GM19023 (cell line): ENCODE data around the gene PLXNC1.

Experiments used
- ATAC-seq: cut with Tn5 transposase; IDR thresholded peaks from one replicate; pipeline ENCODE4 v1.9.1; 2021; ENCODE audit warnings: mild to moderate bottlenecking, moderate library complexity; ENCODE audit not compliant: unreplicated experiment

PLXNC1 gene

GRCh38 chr12:94133964-94134795, 14.2 kb upstream of the PLXNC1 start:
- no peak for ATAC-seq

GRCh38 chr12:94135896-94136295, 12.5 kb upstream of the PLXNC1 start:
- ATAC-seq = no peak

GRCh38 chr12:94139816-94140215, 8.6 kb upstream of the PLXNC1 start:
- no peak for ATAC-seq

DNA sequence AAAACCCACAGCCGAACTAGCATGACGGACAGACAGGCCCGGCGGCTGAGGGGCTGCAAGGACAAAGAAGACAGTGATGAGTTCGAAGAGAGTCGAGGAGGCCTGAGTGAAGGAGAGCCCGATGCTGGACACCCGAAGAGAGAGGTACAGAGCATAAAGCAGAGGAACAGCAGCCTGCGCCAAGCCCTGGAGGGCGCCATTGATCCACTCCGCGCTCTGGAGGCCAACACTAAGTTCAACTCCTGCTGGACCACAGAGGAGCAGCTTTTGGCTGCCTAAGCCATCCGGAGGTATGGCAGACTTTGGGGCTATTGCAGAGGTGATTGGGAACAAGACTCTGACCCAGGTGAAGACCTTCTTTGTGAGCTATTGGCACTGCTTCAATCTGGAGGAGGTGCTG, 7.8 kb upstream of the PLXNC1 start:
- ATAC-seq = peak; percentile 54

- no peak for ATAC-seq
These were observed 7.2 kb upstream of the PLXNC1 start for GRCh38 chr12:94141004-94141764.

DNA sequence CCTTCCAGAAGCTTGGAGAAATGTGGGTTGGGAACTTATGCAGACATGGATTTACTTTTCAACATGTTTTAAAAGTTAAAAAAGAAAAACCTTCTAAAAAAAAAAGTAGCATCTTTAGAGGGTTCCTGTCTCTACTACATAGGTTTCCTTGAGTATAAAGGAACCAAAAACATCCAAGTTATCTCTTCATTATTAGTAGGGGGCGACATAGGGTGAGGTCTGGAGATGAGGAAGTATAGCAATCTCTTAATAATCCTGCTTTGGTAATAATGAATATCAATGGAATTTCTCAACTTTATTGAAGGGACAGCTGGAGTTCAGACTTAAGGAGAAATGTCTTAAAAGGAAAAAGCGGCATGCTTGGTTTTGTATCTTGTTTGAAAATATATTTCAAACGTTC, 6.5 kb upstream of the PLXNC1 start:
- ATAC-seq = no peak

DNA sequence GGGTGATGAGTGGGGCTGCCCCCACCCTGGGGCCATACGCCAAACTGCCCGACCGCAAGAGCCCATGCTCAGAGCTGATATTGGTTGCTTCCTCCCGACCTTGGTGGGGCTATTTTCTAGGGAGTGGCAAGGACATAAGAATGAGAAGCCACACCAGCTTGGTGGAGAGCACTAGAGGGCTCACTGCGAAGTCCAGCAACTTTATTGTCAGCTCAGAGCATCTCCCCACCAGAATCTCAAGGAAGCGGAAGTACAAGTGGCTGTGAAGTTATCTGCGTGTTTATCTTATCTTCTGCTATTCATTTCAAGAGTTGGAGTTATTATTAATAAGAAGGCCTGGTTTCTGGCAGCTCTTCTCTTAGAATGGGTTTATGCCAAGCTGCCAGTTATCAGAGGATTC, 4.9 kb upstream of the PLXNC1 start:
- no peak for ATAC-seq

- ATAC-seq = no peak
These were observed 4.4 kb upstream of the PLXNC1 start for GRCh38 chr12:94143951-94144350.

DNA sequence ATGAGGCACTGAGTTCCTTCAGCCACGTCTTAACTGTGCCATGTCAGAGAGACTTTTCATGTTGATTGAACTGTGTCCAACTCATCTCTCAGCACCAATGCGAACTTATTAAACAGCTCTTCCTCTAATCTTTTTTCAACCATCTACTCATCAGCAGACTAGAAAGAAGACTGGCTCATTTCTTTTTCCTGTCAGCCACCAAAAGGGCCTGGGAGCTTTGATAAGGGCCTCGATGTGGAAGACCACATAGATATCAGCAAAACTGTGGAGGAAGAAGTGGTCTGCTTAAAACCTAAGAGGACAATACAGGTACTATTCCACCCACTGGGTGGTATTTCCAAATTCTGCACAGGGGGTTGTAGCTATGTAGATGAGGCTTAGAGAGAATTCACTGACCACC, 3.6 kb upstream of the PLXNC1 start:
- no peak for ATAC-seq

DNA sequence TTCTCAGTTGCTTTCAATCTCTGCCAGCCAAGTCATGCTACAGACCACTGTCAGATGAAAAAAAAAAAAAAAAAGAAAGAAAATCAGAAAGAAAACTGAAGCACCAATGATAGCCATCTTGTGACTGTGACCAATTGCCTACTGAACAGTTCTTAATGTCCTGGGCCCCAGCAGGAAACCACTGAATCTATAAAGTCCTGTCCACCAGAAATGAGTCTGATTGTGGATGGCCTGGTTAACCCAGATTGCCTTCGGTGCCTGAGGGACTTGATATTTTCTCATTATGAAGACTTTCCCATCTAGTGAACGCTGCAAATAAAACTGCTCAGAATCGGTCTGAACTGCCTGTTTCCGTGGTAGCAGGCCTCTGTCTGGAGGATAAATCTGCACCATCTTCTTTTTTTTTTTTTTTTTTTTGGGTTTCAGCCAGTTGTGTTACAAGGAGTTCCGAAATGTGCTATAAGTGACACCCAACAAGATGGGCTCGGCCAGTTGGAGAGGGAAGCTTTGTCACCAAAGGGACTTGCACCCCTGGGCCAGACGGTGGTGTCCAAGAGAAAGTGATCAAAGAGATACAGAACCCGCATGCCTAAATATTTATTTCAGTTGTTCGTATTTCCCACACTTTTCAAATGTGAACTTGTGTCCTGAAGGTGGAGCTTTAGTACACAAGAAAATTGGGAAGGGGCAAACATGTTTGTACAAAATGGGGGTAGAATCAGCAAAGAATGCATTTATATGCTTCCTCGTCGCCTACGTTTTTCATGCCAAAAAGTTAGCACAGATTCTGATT, 3.0 kb upstream of the PLXNC1 start:
- ATAC-seq = no peak

GRCh38 chr12:94146166-94146936, 2.0 kb upstream of the PLXNC1 start:
- no peak for ATAC-seq

- ATAC-seq = no peak
These were observed 888 bp upstream of the PLXNC1 start for GRCh38 chr12:94147387-94147990.

GRCh38 chr12:94148739-94149118, 352 bp downstream of the PLXNC1 start:
- ATAC-seq = peak; percentile 11

GRCh38 chr12:94149119-94149780, 873 bp downstream of the PLXNC1 start:
- ATAC-seq = peak; percentile 25

GRCh38 chr12:94149781-94150239, 1.4 kb downstream of the PLXNC1 start:
- ATAC-seq = peak; percentile 7

GRCh38 chr12:94150240-94151121, 2.1 kb downstream of the PLXNC1 start:
- no peak for ATAC-seq

DNA sequence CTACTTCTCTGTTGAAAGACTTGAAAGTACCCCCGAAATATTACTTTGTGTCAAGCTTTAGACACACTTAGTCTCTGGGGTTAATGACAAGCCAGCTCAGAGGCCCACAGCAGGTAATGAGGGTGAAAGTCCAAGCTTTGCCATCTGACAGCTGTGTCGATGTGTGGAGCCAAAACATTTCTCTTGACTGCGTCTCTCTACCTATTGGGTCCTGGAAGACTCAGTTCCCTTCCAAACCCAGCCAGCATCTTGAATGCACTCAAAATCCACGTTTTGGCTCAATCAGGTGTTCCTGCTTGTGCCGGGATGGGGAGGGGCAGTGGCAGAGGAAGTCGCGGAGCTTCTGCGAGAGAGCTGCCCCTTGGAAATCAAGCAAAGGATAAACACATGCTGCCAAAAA, 3.2 kb downstream of the PLXNC1 start:
- ATAC-seq = no peak

DNA sequence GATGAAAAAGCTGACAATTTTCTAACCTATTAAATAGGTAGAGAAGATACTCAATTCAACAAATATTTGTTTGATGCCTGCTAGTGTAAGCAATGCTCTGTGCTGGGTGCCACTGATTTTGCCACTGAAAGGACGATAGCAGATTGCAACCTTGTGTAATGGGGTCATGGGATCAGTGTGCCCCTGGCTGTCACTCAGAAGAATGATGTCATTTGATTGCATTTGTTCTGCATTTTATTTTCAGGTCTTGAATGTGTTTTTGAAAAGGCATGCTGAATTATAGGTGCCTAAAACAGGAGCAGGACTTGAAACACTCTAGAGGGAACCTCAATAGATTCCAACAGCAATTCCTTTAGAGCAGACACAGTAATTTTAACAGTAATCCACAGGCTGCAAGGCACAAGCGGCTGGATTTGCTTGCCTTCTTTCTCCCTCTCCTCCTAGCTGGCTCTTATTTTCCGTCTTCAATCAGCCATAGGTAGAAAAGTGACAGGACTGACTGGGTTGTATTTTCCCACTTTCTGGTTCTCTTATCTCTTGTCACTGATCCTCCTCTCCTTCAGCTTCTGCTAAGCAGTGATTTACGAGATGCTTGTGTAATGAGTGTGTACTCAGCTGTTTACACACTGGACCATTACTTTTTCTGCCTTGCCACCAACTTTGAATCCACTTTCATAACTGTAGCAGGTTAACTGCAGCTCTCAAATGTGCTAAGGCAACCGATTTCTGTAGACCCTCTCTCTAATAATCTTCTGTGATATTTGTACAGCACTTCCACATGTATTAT, 4.1 kb downstream of the PLXNC1 start:
- no peak for ATAC-seq
